NK-92 (cell line): ENCODE results near the gene PPP3CA.
"Not testable (repeated sequence)": the region's sequence is repeated elsewhere in the genome, so short reads cannot be mapped to it uniquely, and the experiment has no call there.

ENCODE experiments used
- DNase-seq: peaks from one replicate; lab custom pipeline; 2025; ENCODE audit not compliant: unreplicated experiment; lab: John Stamatoyannopoulos, UW

Gene PPP3CA

GRCh38 chr4:101020956-101021355, 326.4 kb downstream of the PPP3CA start:
- no peak for DNase-seq

- DNase-seq: no peak
Measured at GRCh38 chr4:101019941-101020401, 327.4 kb downstream of the PPP3CA start.

GRCh38 chr4:101019313-101019712, 328.0 kb downstream of the PPP3CA start:
- no peak for DNase-seq

- no peak for DNase-seq
Measured at GRCh38 chr4:101018836-101019235, 328.5 kb downstream of the PPP3CA start.

GRCh38 chr4:101014417-101014816, 332.9 kb downstream of the PPP3CA start:
- DNase-seq: no peak

- no peak for DNase-seq
Measured at GRCh38 chr4:101010987-101011386, 336.3 kb downstream of the PPP3CA start.

- DNase-seq: no peak
Measured at GRCh38 chr4:101009471-101009870, 337.9 kb downstream of the PPP3CA start.

- no peak for DNase-seq
Measured at GRCh38 chr4:101008503-101008902, 338.8 kb downstream of the PPP3CA start.

- no peak for DNase-seq
Measured at GRCh38 chr4:101005659-101006058, 341.7 kb downstream of the PPP3CA start.

GRCh38 chr4:101000496-101000895, 346.8 kb downstream of the PPP3CA start:
- no peak for DNase-seq

- no peak for DNase-seq
Measured at GRCh38 chr4:100995671-100996070, 351.7 kb downstream of the PPP3CA start.

- DNase-seq: not testable (repeated sequence)
Measured at GRCh38 chr4:100995002-100995401, 352.3 kb downstream of the PPP3CA start.

- not testable (repeated sequence) for DNase-seq
Measured at GRCh38 chr4:100991332-100992069, 355.8 kb downstream of the PPP3CA start.

GRCh38 chr4:100989401-100989800, 357.9 kb downstream of the PPP3CA start:
- no peak for DNase-seq

- no peak for DNase-seq
Measured at GRCh38 chr4:100988876-100989275, 358.4 kb downstream of the PPP3CA start.

GRCh38 chr4:100986360-100986868, 360.9 kb downstream of the PPP3CA start:
- DNase-seq: no peak

- no peak for DNase-seq
Measured at GRCh38 chr4:100985576-100985975, 361.8 kb downstream of the PPP3CA start.

- DNase-seq: no peak
Measured at GRCh38 chr4:100984901-100985300, 362.4 kb downstream of the PPP3CA start.

GRCh38 chr4:100983426-100983825, 363.9 kb downstream of the PPP3CA start:
- DNase-seq: no peak

- no peak for DNase-seq
Measured at GRCh38 chr4:100982345-100982744, 365.0 kb downstream of the PPP3CA start.

- no peak for DNase-seq
Measured at GRCh38 chr4:100981447-100982204, 365.7 kb downstream of the PPP3CA start.

GRCh38 chr4:100979736-100980135, 367.6 kb downstream of the PPP3CA start:
- no peak for DNase-seq
